Upper lobe of right lung (tissue), 1 donor: ENCODE measurements around the gene DUSP7. TPM values are rescaled to one million over a fixed set of nuclear protein-coding genes. Genes with fewer than 3 reads are reported as not detected.

Source experiments
- ATAC-seq: fragments of 200-7000 bp; cut with Tn5 transposase; one replicate; pipeline ENCODE4 v1.9.1; 2020; ENCODE audit warnings: mild to moderate bottlenecking, moderate library complexity
- DNase-seq: peaks from one replicate; pipeline ENCODE4 v3.0.0-alpha.2; 2020
- H3K27ac ChIP-seq: fragments of 200-600 bp; one replicate; pipeline ENCODE4 v1.8.0; 2022
- H3K27me3 ChIP-seq: fragments of 200-600 bp; one replicate; pipeline ENCODE4 v1.8.0; 2022; ENCODE audit warnings: mild to moderate bottlenecking
- H3K36me3 ChIP-seq: fragments of 200-600 bp; one replicate; pipeline ENCODE4 v1.8.0; 2022
- H3K4me1 ChIP-seq: fragments of 200-600 bp; one replicate; pipeline ENCODE4 v1.8.0; 2022
- H3K4me3 ChIP-seq: fragments of 200-600 bp; one replicate; pipeline ENCODE4 v1.8.0; 2022; ENCODE audit warnings: mild to moderate bottlenecking
- H3K9me3 ChIP-seq: fragments of 200-600 bp; one replicate; pipeline ENCODE4 v1.8.0; 2022
- intact Hi-C: fragments of 100-400 bp; cut with DNase I; formaldehyde crosslinking; loops from one replicate; pipeline ENCODE4 v1.11.0; 2022
- total RNA-seq: library from RNA; stranded (reverse); fragmentation: NEBNext Ultra II Directional; extraction: Animal tissue kit (Norgen Biotek cat#: 25700); gene quantifications from one replicate; pipeline ENCODE4 v1.2.1, GENCODE V29; 2021
- TF ChIP-seq, protein P1 (sequence below): fragments of 200-600 bp; IDR thresholded peaks from one replicate; pipeline ENCODE4 v1.8.0; 2022; ENCODE audit warnings: antibody characterized with exemption
- donor health status: DM: no; HTN: yes; CAD: no; lungs with severe emphysema.

The DUSP7 gene
- total RNA-seq, 1 donor from 2014 or later, result 40.7 TPM

DNA sequence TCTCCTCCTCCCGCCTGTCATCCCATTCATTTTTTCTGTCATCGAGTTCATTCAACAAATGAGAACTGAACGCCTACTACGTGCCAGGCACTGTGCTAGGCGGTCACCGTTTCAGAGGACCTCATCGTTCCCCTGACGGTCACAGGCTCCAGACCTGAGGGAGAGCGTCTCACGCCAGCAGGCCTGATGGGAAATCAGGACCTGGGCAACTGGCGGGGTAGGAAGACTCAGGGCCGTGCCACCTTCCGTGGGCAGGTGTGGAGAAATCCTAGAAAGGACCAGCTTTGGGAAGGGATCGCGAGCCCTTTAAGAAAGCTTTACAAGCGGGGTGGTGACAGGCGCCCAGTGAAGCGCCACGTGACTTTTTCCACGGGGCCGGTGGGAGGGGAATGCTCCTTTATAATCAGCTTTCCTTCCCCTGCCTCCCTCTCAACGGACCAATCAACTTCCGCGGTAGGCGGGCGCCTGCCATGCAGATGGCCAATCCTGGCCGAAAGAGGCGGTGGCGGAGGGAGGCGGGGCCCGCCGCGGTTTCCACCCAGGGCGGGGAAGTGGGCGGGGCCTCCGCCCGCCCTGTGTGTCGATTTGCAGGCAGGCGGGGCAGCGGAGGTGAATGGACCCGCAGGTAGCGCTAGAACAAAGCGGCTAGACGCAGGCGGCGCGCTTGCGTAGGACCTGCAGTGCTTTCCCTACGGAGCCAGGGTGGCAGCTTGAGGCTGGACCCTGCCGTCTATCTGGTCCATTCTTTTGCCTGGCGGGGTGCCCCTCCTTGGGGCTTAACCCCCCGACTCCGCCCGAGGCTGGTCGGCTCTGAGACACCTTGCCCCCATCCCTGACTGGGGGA is 819 bp upstream of the DUSP7 start:
- peak; percentile 100 for DNase-seq
- H3K9me3 ChIP-seq, result no peaks in the 10 kb centered on the region
- TF ChIP-seq, protein P1, sequence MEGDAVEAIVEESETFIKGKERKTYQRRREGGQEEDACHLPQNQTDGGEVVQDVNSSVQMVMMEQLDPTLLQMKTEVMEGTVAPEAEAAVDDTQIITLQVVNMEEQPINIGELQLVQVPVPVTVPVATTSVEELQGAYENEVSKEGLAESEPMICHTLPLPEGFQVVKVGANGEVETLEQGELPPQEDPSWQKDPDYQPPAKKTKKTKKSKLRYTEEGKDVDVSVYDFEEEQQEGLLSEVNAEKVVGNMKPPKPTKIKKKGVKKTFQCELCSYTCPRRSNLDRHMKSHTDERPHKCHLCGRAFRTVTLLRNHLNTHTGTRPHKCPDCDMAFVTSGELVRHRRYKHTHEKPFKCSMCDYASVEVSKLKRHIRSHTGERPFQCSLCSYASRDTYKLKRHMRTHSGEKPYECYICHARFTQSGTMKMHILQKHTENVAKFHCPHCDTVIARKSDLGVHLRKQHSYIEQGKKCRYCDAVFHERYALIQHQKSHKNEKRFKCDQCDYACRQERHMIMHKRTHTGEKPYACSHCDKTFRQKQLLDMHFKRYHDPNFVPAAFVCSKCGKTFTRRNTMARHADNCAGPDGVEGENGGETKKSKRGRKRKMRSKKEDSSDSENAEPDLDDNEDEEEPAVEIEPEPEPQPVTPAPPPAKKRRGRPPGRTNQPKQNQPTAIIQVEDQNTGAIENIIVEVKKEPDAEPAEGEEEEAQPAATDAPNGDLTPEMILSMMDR, result no peak
- H3K27me3 ChIP-seq, result no peaks in the 10 kb centered on the region
- peak overlapping the region; percentile 83 for H3K27ac ChIP-seq
- H3K4me1 ChIP-seq, result peaks cover 28% of the 10 kb centered on the region
- intact Hi-C loops, result loop anchor here (10.0 kb wide), 1 partner anchor 88 kb away; no protein-coding TSS in a partner anchor
- H3K36me3 ChIP-seq, result peaks cover 7% of the 10 kb centered on the region
- peak overlapping the region; percentile 56 for H3K4me3 ChIP-seq
- ATAC-seq, result peak; percentile 91

DNA sequence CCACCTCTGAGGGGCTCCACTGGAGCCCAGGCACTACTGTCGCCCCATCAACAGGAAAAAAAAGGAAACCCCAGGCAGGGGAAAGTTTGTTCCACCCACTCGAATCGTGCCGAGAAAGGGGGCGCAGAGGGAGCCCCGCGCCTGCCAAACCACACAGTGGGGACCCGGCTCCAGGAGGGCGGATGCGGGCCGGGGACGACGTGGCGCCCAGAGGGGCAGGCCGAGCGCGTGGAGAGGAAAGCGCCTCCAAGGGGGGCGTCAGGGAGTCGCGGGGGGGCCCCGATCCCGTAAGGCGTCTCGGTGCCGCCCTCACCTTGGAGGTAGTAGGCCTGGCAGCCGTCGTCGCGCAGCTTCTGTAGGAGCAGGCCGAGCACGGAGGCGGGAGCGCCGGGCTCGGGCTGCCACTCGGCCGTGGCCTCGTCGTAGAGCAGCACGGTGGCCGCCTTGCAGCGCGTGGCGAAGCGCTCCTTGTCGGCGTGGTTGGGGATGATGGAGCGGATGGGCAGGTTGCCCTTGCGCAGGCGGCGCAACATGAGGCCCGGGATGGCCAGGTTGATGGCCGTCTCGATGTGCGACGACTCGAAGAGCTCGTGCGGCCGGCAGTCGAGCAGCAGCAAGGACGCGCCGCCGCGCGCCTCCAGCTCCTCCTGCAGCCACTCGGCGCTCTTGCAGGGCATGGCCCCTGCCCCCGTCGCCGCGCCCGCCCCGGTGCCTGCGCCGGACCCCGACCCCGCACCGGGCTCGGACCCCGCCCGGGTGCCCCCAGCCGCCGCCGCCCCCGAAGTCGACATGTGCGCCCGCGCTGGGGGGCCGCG is 627 bp downstream of the DUSP7 start:
- Histone ChIP-seq H3K27me3 (no peaks in the 10 kb centered on the region), H3K4me1 (peaks cover 42% of the 10 kb centered on the region), H3K9me3 (no peaks in the 10 kb centered on the region), H3K4me3 (peak overlapping the region; percentile 91), H3K36me3 (peaks cover 22% of the 10 kb centered on the region), H3K27ac (peak overlapping the region; percentile 90)
- intact Hi-C loops, result loop anchor here (10.0 kb wide), 1 partner anchor 89 kb away; no protein-coding TSS in a partner anchor
- ATAC-seq (peak; percentile 0), DNase-seq (peak; percentile 82)
- TF ChIP-seq, protein P1, result no peak

GRCh38 chr3:52054661-52055511 is 1.5 kb downstream of the DUSP7 start:
- Histone ChIP-seq H3K9me3 (no peaks in the 10 kb centered on the region), H3K27ac (peak overlapping the region; percentile 90), H3K27me3 (no peaks in the 10 kb centered on the region), H3K4me1 (peaks cover 49% of the 10 kb centered on the region), H3K36me3 (peaks cover 30% of the 10 kb centered on the region), H3K4me3 (peak overlapping the region; percentile 91)
- ATAC-seq (no peak), DNase-seq (no peak)
- TF ChIP-seq, protein P1, result no peak
- intact Hi-C loops, result loop anchor here (5.0 to 10.0 kb wide), 2 partner anchors 53 to 90 kb away; no protein-coding TSS in a partner anchor

- H3K36me3 ChIP-seq, result peaks cover 43% of the 10 kb centered on the region
- ATAC-seq (no peak), DNase-seq (peak; percentile 73)
- TF ChIP-seq, protein P1, result no peak
- no peaks in the 10 kb centered on the region for H3K27me3 ChIP-seq
- H3K9me3 ChIP-seq, result no peaks in the 10 kb centered on the region
- peak overlapping the region; percentile 91 for H3K4me3 ChIP-seq
- peaks cover 60% of the 10 kb centered on the region for H3K4me1 ChIP-seq
- intact Hi-C loops, result loop anchor here (5.0 to 10.0 kb wide), 2 partner anchors 51 to 91 kb away; no protein-coding TSS in a partner anchor
- peak overlapping the region; percentile 90 for H3K27ac ChIP-seq
These were observed 2.8 kb downstream of the DUSP7 start for GRCh38 chr3:52053307-52054304.
